ENCODE results near the gene FCGR2B.
"Not testable (repeated sequence)": the region's sequence is repeated elsewhere in the genome, so short reads cannot be mapped to it uniquely, and the experiment has no call there.

FCGR2B gene

DNA sequence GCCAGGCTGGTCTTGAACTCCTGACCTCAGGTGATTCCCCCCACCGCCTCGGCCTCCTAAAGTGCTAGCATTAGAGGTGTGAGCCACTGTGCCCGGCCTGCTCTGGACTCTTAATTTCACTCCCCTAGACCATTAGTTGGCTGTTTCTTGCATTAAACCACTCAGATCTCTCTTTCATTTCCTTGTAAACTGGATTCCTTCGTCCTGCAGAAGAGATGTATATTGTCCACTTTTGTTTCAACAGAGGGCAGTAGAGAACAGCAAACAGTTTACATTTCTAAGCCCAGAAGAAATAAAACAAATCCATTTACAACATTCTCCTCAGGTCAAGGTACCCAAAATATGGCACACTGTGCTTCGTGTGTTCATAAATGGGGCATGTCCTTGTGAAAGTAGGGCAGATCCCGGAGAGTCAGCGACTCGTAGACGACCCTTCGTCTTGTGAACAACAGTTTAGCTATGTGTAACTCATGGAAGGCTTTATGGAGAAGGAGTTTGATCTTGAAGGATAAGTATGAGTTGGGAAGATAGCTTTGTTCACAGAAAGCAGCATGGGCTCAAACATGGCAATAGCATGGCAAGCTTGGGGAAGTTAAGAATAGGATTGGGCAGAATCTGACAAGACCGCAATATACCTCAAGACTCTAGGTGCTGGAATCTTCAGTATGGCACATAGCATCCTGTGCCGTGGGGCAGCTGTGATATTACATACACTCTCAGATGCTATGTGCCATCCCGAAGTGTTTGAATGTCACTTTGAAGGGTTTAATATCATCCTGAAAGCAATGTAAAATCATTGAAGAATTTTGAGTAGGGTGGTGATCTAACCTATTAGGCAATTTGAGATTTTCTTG, 15.2 kb upstream of the FCGR2B start:
- DNase-seq: peak; percentile 28

DNA sequence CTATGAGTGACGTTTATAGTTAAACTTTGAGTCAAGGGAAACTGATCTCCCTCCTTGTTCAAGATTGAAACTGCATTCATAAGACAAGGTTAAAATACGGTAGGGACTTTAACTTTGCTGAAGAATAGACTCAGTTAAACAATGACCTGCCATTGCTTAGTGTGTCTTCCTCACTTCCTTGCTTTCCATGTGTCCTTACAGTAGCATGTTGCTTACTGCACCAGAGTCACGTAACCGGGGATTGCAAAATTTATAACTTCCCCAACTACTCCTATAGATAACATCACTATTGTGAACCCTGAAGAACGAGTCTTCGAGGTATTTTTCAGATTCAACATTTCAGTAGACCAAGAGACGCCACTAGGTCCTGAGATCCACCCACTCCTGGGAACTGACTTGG, 9.4 kb upstream of the FCGR2B start:
- DNase-seq: not testable (repeated sequence)

DNA sequence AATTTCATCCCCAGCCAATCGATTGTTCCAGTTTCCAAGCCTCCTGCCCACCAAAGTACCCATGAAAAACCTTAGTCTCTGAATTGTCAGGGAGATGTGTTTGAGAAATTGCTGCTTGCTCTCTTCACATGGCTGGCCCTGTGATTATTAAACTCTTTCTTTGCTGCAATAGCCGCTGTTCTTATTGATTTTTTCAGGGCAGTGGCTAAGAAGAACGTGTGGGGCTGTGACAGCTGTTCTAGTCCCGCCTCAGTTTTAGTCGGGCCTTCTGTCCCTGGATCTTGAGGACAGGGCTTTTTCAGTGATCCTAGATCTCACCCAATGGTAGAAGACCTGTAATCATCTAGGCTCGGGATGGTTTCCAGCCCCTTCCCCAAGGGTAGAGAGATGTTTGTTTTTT, 9.0 kb upstream of the FCGR2B start:
- DNase-seq: not testable (repeated sequence)

DNA sequence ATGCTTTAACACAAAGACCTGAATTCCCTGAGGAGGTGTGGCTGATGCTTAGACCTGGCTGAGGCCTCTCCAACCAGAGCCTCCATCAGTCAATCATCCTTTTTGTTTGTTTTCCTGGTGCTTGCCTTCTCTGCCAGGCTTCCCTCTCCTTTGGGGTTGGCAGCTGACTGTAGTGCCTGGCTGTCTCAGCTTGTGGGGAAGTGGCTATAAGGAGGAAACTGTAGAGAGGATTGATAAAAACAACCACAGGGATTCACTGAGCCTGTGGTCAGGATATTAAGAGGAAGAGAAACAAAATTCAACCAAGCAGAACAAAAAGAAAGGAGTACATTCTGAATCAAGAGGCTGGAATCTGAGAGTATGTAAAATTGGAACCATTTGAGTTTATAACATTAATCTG, 4.4 kb upstream of the FCGR2B start:
- DNase-seq: not testable (repeated sequence)

DNA sequence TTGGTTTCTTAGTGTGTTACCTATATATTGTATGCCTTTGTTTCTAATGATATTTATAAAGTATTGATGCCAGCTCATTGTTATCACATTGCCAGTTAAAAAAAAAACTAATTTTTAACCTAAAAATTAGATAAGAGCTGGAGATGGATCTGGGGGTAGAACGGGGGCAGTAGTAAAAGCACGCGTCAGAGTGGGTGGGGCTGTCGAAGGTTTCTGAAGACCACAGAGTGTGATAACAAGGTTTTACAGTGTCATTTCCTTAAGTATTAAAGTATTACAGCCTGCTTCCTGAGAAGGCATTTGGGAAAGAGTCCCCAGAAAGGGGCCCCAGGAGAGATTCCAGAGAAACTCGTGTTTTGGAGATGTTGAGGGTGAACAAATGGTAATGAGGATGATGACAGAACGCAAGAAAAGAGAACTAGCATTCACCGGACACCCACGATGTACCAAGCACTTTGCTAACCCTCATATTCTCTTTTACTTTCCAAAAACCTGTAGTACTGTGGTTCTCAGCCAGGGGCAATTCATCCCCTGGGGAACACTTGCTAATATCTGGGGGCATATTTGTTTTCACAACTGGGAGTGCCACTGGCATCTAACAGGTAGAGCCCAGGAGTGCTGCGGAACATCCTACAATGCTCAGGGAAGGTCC, 1.2 kb upstream of the FCGR2B start:
- DNase-seq: not testable (repeated sequence)

DNA sequence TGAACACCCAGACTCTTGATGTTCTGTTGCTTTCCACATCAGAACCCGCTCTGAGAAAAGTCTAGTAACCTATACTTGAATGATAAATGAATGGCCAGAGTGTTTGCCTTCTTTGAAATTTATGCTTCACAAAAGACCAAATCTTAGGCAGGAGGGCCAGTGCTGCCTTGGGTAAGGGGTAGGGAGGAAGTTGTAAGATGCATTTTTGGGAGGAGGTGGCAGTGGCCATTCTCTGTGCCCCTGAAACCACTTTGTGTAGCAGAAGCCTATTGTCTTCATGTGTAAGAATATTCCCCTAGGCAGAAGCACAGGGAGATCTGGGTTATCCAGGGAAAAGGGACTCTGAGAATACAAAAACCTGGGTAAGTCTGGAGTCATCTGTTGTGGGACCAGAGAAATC, 626 bp downstream of the FCGR2B start:
- DNase-seq: not testable (repeated sequence)

DNA sequence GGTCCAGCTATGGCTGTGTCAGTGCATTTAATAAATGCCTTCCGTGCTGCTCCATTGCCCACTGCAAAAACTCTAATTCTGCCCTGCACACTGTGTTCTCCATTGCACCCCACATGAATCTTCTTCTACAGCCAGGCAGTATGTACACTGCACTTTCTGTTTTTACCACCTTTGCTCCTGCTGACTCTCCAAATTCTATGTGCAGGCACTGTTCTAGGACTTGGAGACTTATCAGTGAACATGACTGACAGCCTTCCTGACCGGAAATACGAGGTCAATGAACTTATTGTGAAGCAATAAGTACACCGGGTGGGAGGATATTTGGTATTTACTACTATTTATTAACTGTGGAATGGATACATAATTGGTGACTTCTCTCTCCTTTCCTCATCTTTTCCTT, 1.7 kb downstream of the FCGR2B start:
- DNase-seq: not testable (repeated sequence)

DNA sequence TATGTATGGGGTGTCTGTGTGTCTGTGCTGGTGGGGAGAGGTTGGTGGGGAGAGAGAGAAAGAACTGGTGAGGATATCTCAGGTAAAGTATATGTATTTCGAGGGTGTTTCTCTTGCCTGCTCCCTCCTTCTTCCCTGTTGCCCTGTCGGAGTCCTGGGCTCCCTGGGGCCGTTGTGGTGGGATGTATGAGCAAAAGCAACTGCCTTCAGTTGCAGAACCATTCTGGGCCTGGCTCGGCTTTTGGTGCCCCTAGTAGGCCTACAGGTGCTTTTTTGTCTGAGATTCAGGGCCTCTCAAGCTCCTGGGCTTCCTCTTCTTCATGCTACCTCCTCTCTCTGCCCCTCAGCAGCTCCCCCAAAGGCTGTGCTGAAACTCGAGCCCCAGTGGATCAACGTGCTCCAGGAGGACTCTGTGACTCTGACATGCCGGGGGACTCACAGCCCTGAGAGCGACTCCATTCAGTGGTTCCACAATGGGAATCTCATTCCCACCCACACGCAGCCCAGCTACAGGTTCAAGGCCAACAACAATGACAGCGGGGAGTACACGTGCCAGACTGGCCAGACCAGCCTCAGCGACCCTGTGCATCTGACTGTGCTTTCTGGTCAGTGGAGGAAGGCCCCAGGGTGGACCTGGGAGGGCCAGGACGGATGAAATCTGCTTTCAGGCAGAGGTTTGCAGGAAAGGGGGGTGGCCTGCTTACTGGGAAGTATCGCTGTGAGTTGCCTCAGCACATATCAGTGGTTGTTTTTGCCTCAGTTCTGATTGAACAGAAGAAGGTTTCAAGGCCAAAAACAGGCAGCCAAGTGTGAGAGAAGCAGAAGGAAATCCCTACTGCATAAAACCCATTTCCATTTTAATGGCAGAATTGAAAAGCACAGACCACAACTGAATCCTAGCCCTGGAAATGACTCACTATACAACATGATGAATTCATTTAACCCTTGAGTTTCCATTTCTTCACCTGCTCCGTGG, 8.4 kb downstream of the FCGR2B start:
- DNase-seq: not testable (repeated sequence)

DNA sequence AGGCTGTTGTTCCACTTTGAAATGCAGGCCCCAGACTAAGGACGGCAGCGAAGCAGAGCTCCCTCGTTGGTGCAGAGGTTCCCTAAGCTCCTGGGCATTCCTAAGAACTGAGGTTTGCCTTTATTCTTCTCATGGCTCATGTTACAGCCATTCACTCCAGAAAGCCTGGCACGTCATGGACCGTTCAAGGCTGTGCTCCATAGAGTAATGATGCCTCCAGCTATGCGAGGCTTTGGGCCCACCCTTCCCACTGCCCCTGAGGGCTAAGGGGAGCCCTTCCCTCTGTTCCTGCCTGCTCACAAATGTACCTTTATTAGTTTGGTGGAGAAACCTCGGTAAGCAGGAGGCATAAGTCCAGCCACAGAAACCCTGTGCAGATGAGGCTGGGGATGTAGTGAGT, 10.5 kb downstream of the FCGR2B start:
- not testable (repeated sequence) for DNase-seq

DNA sequence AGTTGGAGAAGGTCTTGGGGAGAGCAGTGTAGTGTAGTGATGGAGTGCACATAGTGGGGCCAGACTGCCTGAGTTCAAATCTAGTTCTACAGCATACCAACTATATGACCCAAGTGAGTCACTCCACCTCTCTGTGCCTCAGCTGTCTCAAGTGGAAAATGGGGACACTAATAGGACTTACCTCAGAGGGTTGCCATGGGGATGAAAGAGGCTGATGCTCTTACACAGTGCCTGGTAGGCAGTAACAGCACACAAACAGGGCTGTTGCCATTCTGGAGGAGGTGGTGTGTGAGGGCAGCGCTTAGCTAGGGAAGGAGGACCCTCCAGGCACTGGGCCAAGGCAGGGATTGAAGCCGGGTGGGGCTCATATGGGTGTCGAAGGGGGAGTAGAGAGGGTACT, 11.5 kb downstream of the FCGR2B start:
- not testable (repeated sequence) for DNase-seq

DNA sequence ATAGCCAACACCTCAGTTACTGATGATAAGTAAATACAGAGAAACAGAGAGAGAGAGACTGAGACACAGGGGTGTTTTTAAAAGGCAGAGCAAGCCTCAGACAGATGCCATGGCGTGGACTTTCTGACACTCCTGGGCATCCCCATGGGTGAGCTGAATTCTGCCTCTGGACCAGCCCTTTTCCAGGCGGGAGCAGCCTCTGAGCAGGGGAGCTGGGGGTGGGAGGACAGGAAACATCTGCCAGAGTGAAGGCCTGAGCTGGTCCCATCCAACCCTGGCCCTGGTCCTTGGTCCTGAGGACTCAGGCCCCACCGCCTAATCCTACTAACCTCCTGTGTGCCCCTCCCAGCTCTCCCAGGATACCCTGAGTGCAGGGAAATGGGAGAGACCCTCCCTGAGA, 12.0 kb downstream of the FCGR2B start:
- DNase-seq: not testable (repeated sequence)

DNA sequence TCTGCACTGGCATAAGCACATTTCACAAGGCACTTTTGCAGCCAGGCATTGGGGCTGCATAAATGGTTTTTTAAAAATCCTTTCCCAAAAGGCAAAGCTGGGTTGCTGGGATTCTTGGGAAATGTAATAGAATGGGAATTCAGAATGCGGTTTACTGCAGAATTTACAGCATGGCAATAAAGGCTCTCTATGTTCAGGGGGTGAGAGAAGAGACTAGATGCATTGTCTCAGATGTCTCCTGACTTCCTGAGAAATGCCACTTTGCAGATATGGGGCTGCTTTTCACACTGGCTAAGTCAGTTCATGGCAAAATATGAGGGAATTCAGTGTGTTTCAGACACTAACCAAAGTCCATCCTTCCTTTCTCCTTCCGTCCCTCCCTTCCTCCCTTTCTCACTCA, 13.5 kb downstream of the FCGR2B start:
- DNase-seq: no peak

DNA sequence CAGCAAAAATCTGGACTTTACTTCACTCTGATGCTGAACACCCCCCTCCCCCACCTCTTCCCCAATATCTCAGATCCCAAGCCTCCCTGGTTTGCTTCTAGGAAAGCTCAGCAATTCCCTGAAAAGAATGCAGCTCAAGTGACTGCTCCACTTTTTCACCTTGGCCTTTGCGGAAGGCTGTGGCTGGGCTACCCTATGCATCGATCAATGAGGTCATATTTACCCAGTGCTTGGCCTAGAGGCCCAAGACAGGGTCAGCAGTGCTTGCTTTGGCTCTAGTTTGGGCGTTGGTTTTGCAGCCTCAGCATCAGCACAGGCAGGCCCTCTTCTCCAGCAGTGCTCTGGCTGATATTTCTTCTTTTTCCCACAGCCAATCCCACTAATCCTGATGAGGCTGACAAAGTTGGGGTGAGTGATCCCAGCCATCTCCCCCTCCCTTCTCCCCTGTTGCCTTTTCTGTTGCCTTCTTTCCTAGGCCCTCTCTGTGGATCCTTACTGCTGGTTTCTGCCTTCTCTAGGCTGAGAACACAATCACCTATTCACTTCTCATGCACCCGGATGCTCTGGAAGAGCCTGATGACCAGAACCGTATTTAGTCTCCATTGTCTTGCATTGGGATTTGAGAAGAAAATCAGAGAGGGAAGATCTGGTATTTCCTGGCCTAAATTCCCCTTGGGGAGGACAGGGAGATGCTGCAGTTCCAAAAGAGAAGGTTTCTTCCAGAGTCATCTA, 14.2 kb downstream of the FCGR2B start:
- DNase-seq: no peak

DNA sequence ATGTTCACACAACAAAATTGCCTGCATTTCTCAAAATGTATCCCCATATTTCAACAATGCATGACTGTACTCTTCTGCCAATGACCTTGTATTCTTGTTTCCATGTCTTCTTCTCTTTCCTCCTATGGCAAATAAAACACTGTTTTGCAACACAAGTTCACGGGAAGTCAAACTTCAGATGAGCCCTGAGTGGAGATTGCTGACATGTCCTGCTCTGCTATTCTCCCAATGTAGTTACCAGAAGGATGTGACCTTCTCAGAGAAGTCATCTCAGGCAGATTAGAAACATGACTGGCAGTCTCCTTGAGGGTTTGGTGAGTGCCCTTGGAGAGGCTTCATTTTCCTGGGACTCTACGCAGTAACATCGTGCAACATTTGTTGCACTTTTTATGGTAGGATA, 15.6 kb downstream of the FCGR2B start:
- no peak for DNase-seq

DNA sequence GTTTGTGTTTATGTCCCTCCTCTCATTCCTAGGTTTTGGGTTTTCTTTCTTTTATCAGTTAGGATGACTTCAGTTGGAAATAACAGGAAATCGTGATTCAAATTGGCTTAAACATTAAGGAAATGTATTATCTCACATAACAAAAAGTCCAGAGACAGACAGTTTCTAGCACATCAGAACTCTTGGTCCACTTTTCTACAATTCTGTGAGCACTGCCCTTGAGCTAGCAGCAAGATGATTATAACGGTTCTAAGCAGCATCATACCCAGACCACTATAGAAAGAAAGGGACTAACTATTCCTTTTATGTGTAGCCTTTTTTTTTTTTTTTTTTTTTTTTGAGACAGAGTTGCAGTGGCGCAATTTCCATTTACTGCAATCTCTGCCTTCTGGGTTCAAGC, 18.9 kb downstream of the FCGR2B start:
- DNase-seq: no peak

DNA sequence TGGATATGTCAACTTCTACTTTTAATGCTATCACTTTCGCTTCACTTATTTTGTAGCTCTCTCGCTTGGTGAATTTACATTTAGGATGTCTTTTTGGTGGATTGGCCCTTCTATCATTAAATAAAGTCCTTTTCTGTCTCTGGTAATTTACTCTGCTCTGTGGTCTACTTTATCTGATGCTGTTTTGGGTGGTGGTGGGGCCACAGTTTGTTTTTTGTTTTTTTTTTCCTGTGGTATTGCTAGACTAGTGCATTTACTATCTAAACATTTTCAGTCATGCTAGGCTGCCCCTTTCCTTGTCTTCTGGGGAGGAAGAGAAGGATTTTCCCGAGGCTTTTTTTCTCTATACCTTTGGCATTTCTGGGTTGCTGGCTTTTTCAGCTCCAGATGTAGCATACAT, 26.0 kb downstream of the FCGR2B start:
- no peak for DNase-seq

DNA sequence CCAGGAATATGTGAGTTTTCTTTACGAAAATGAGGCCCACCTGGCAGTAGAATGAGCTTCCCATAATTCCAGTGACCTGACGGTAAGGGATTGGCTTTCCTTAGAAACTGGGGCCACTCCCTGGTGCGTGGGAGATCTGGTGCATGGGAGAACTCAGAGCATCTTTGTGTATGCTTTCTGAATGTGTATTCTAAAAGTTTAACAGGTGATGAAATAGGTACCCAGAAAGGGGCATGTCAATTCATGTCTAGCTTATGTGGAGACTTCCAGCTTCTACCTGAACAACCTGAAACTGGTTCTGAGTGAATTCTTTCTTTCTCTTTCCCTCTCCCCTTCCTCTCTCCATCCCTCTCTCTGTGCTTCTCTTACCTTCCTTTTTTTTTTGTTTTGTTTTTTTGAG, 28.9 kb downstream of the FCGR2B start:
- DNase-seq: no peak

DNA sequence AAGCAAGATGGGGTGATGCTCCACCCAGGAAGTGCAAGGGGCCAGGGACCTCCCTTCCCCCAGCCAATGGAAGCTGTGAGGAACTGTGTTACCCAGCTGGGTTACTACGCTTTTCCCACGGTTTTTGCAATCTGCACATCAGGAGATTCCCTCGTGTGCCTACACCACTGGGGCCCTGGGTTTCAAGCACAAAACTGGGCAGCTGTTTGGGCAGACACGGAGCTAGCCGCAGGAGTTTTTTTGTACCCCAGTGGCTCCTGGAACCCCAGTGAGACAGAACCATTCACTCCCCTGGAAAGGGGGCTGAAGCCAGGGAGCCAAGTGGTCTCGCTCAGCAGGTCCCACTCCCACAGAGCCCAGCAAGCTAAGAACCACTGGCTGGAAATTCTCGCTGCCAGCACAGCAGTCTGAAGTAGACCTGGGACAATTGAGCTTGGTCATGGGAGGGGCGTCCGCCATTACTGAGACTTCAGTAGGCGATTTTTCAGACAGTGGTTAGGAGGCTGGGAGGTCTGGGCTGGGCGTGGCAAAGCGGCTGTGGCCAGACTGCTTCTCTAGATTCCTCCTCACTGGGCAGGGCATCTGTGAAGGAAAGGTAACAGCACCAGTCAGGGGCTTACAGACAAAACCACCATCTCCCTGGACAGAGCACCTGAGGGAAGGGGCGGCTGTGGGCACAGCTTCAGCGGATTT, 30.2 kb downstream of the FCGR2B start:
- not testable (repeated sequence) for DNase-seq

DNA sequence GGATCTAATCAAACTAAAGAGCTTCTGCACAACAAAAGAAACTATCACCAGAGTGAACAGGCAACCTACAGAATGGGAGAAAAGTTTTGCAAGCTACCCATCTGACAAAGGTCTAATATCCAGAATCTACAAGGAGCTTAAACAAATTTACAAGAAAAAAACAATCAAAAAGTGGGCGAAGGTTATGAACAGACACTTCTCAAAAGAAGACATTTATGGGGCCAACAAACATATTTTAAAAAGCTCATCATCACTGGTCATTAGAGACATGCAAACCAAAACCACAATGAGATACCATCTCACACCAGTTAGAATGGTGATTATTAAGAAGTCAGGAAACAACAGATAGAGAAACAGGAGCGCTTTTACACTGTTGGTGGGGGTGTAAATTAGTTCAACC, 35.4 kb downstream of the FCGR2B start:
- DNase-seq: not testable (repeated sequence)

DNA sequence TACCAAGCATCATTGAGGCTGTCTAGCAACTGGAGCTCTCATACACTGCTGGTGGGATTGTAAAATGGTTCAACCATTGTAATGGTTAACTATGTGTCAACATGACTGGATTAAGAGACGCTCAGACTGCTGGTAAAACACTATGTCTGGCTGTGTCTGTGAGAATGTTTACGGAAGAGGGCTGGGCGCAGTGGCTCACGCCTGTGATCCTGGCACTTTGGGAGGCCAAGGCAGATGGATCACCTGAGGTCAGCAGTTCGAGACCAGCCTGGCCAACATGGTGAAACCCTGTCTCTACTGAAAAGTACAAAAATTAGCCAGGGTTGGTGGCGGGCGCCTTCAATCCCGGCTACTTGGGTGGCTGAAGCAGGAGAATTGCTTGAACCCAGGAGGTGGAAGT, 39.3 kb downstream of the FCGR2B start:
- no peak for DNase-seq

DNA sequence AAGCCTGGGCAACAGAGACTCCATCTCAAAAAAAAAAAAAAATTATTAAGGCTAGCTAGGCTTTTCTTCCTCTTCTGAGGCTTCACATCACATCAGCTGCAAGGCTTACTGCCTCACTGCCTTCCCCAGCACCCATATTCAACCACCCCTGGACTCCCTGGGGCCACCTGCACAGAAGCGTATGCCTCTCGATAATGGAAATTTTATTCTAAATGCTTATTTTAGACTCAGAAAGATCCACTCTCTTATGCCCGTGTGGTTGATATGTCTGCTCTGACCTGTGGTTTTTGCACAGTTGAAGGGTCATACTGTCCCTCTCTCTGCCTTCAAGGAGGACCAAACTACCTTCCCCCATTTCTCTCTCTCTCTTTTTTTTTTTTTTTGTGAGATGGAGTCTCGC, 42.6 kb downstream of the FCGR2B start:
- no peak for DNase-seq

DNA sequence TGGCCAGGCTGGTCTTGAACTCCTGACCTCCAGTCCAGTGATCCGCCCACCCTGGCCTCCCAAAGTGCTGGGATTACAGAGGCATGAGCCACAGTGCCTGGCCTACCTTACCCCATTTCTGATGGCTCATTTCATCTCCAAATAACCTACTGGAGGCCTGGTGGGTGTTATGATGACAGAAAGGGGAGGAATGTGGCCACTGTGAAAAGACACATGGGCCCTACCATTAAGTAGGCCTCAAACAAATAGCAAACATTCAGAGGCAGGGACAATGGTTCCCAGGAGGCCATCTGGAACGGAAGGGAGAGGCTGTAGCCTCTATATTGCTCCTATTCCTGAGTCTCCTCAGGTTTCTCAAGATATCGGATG, 43.2 kb downstream of the FCGR2B start:
- DNase-seq: no peak
